ENCODE data around the gene ADAMTS14. TPM values are rescaled to one million over a fixed set of nuclear protein-coding genes. Genes with fewer than 3 reads are reported as not detected.

Gene ADAMTS14
- total RNA-seq, 1 experiment from 2014 or later = 0.14 TPM

GRCh38 chr10:70744617-70745143 lies 72.4 kb downstream of the ADAMTS14 start:
- H3K9me3 Mint-ChIP-seq (ENCODE audit: low read depth, unreplicated experiment) = no peaks in the 10 kb centered on the region
- intact Hi-C loops (cut with micrococcal nuclease; ENCODE audit: unreplicated experiment) = no loop called here
- TF ChIP-seq CTCF (IDR thresholded peaks at IDR 0.05; ENCODE audit: unreplicated experiment) = no peak
- H3K36me3 Mint-ChIP-seq (ENCODE audit: insufficient read depth, unreplicated experiment) = no peaks in the 10 kb centered on the region
- H3K4me3 Mint-ChIP-seq (ENCODE audit: low read depth, unreplicated experiment) = no peak overlapping the region
- CTCF ChIA-PET = interaction anchor here (1.6 kb wide), 1 partner anchor 14 kb away, joined by 4 read pairs; no protein-coding TSS in a partner anchor
- H3K4me1 Mint-ChIP-seq (ENCODE audit: low read depth, unreplicated experiment) = no peaks in the 10 kb centered on the region
- no peak for DNase-seq
- H3K27me3 Mint-ChIP-seq (ENCODE audit: unreplicated experiment) = peaks cover 93% of the 10 kb centered on the region
- no peak overlapping the region for H3K27ac Mint-ChIP-seq (ENCODE audit: unreplicated experiment)
- no TSS peak for BruUV-seq (replicated peaks)

- no peaks in the 10 kb centered on the region for H3K36me3 Mint-ChIP-seq (ENCODE audit: insufficient read depth, unreplicated experiment)
- no peak overlapping the region for H3K4me3 Mint-ChIP-seq (ENCODE audit: low read depth, unreplicated experiment)
- no peaks in the 10 kb centered on the region for H3K4me1 Mint-ChIP-seq (ENCODE audit: low read depth, unreplicated experiment)
- no peak overlapping the region for H3K27ac Mint-ChIP-seq (ENCODE audit: unreplicated experiment)
- CTCF ChIA-PET = interaction anchor here (1.6 kb wide), 1 partner anchor 13 kb away, joined by 4 read pairs; no protein-coding TSS in a partner anchor
- peaks cover 92% of the 10 kb centered on the region for H3K27me3 Mint-ChIP-seq (ENCODE audit: unreplicated experiment)
- no TSS peak for BruUV-seq (replicated peaks)
- intact Hi-C loops (cut with micrococcal nuclease; ENCODE audit: unreplicated experiment) = no loop called here
- H3K9me3 Mint-ChIP-seq (ENCODE audit: low read depth, unreplicated experiment) = no peaks in the 10 kb centered on the region
- no peak for TF ChIP-seq CTCF (IDR thresholded peaks at IDR 0.05; ENCODE audit: unreplicated experiment)
- DNase-seq = no peak
Measured at GRCh38 chr10:70745555-70745954, 73.2 kb downstream of the ADAMTS14 start.

GRCh38 chr10:70747192-70747965 lies 75.1 kb downstream of the ADAMTS14 start:
- CTCF ChIA-PET = no interaction called here
- no peaks in the 10 kb centered on the region for H3K4me1 Mint-ChIP-seq (ENCODE audit: low read depth, unreplicated experiment)
- H3K9me3 Mint-ChIP-seq (ENCODE audit: low read depth, unreplicated experiment) = no peaks in the 10 kb centered on the region
- H3K27ac Mint-ChIP-seq (ENCODE audit: unreplicated experiment) = no peak overlapping the region
- no peak for TF ChIP-seq CTCF (IDR thresholded peaks at IDR 0.05; ENCODE audit: unreplicated experiment)
- no TSS peak for BruUV-seq (replicated peaks)
- peaks cover 84% of the 10 kb centered on the region for H3K27me3 Mint-ChIP-seq (ENCODE audit: unreplicated experiment)
- intact Hi-C loops (cut with micrococcal nuclease; ENCODE audit: unreplicated experiment) = no loop called here
- no peak for DNase-seq
- no peaks in the 10 kb centered on the region for H3K36me3 Mint-ChIP-seq (ENCODE audit: insufficient read depth, unreplicated experiment)
- H3K4me3 Mint-ChIP-seq (ENCODE audit: low read depth, unreplicated experiment) = no peak overlapping the region

GRCh38 chr10:70748305-70748704 lies 76.0 kb downstream of the ADAMTS14 start:
- CTCF ChIA-PET = no interaction called here
- TF ChIP-seq CTCF (IDR thresholded peaks at IDR 0.05; ENCODE audit: unreplicated experiment) = no peak
- H3K27ac Mint-ChIP-seq (ENCODE audit: unreplicated experiment) = no peak overlapping the region
- intact Hi-C loops (cut with micrococcal nuclease; ENCODE audit: unreplicated experiment) = no loop called here
- no peaks in the 10 kb centered on the region for H3K36me3 Mint-ChIP-seq (ENCODE audit: insufficient read depth, unreplicated experiment)
- no peak overlapping the region for H3K4me3 Mint-ChIP-seq (ENCODE audit: low read depth, unreplicated experiment)
- no peaks in the 10 kb centered on the region for H3K4me1 Mint-ChIP-seq (ENCODE audit: low read depth, unreplicated experiment)
- no peak for DNase-seq
- no peaks in the 10 kb centered on the region for H3K9me3 Mint-ChIP-seq (ENCODE audit: low read depth, unreplicated experiment)
- no TSS peak for BruUV-seq (replicated peaks)
- H3K27me3 Mint-ChIP-seq (ENCODE audit: unreplicated experiment) = peaks cover 85% of the 10 kb centered on the region
